Neural progenitor cell (in vitro differentiated cells): ENCODE measurements around the gene TPRX1. TPM values are rescaled to one million over a fixed set of nuclear protein-coding genes. Genes with fewer than 3 reads are reported as not detected.
"Not testable (repeated sequence)": the region's sequence is repeated elsewhere in the genome, so short reads cannot be mapped to it uniquely, and the experiment has no call there.

Source experiments
- DNase-seq: peaks from one replicate; pipeline ENCODE4 v3.0.0-alpha.2; 2016; ENCODE audit warnings: low spot score
- H2AFZ ChIP-seq: fragments of 200-600 bp; sonication (generic); replicated peaks from 2 replicates; pipeline ENCODE4 v1.6.1; 2016; ENCODE audit warnings: antibody characterized with exemption
- H3F3A ChIP-seq: fragments of 200-600 bp; sonication (generic); 2 replicates; pipeline ENCODE4 v1.6.1; 2016; ENCODE audit warnings: antibody characterized with exemption, low read depth
- H3K27ac ChIP-seq: fragments of 200-600 bp; sonication (generic); 2 replicates; pipeline ENCODE4 v1.5.1; 2016; ENCODE audit warnings: mild to moderate bottlenecking
- H3K27me3 ChIP-seq: fragments of 200-600 bp; sonication (generic); 2 replicates; pipeline ENCODE4 v1.6.1; 2016; ENCODE audit warnings: mild to moderate bottlenecking, moderate library complexity
- H3K36me3 ChIP-seq: fragments of 200-600 bp; sonication (generic); 2 replicates; pipeline ENCODE4 v1.5.1; 2016
- H3K4me1 ChIP-seq: fragments of 200-600 bp; sonication (generic); 2 replicates; pipeline ENCODE4 v1.6.1; 2016; ENCODE audit warnings: mixed run types
- H3K4me2 ChIP-seq: fragments of 200-600 bp; sonication (generic); 2 replicates; pipeline ENCODE4 v1.6.1; 2016
- H3K4me3 ChIP-seq: fragments of 200-600 bp; sonication (generic); 2 replicates; pipeline ENCODE4 v1.5.1; 2016
- H3K79me2 ChIP-seq: fragments of 200-600 bp; sonication (generic); 2 replicates; pipeline ENCODE4 v1.6.1; 2016; ENCODE audit warnings: low read depth
- H3K9ac ChIP-seq: fragments of 200-600 bp; sonication (generic); 2 replicates; pipeline ENCODE4 v1.6.1; 2016
- H3K9me3 ChIP-seq: fragments of 200-600 bp; sonication (generic); 2 replicates; pipeline ENCODE4 v1.5.1; 2016; ENCODE audit warnings: low read depth
- H4K20me1 ChIP-seq: fragments of 200-600 bp; sonication (generic); 2 replicates; pipeline ENCODE4 v1.6.1; 2016; ENCODE audit warnings: low read depth
- H3K27ac Mint-ChIP-seq: 3 replicates; pipeline ENCODE4 v1.8.0; 2021; ENCODE audit warnings: mixed read lengths
- H3K27me3 Mint-ChIP-seq: 2 replicates; pipeline ENCODE4 v1.8.0; 2022; ENCODE audit warnings: low read depth, mild to moderate bottlenecking, inconsistent platforms, moderate library complexity, mixed read lengths; ENCODE audit not compliant: insufficient read depth
- H3K36me3 Mint-ChIP-seq: 3 replicates; pipeline ENCODE4 v1.8.0; 2021; ENCODE audit warnings: mixed read lengths
- H3K4me1 Mint-ChIP-seq: 3 replicates; pipeline ENCODE4 v1.8.0; 2021; ENCODE audit warnings: mixed read lengths
- H3K4me3 Mint-ChIP-seq: 3 replicates; pipeline ENCODE4 v1.8.0; 2021; ENCODE audit warnings: mild to moderate bottlenecking, moderate library complexity, mixed read lengths
- H3K9me3 Mint-ChIP-seq: 3 replicates; pipeline ENCODE4 v1.8.0; 2020; ENCODE audit warnings: mixed read lengths
- CTCF ChIP-seq: fragments of 200-600 bp; sonication (generic); IDR thresholded peaks from 2 replicates; pipeline ENCODE4 v1.5.1; 2017; ENCODE audit warnings: antibody characterized with exemption, mild to moderate bottlenecking
- EZH2 ChIP-seq: fragments of 200-600 bp; sonication (generic); IDR thresholded peaks from 2 replicates; pipeline ENCODE4 v1.6.1; 2017; ENCODE audit warnings: antibody characterized with exemption, mild to moderate bottlenecking, moderate library complexity
- EZH2phosphoT487 ChIP-seq: fragments of 200-600 bp; sonication (generic); IDR thresholded peaks from 2 replicates; pipeline ENCODE4 v1.6.1; 2017; ENCODE audit warnings: antibody characterized with exemption
- total RNA-seq: library from RNA; depleted of rRNA; stranded (reverse); fragments of >200 nt; gene quantifications from 2 replicates; pipeline ENCODE4 v1.2.3, GENCODE V29; 2015; ENCODE audit warnings: low replicate concordance

TPRX1 gene
- total RNA-seq, 1 donor from 2014 or later: not detected

GRCh38 chr19:47767349-47767748 lies 37.0 kb downstream of the TPRX1 start:
- Histone ChIP-seq H3K79me2 (no peaks in the 10 kb centered on the region), H3K9ac (no peak overlapping the region), H3K4me1 (peaks cover 6% of the 10 kb centered on the region), H3K4me2 (no peak overlapping the region), H3K9me3 (no peaks in the 10 kb centered on the region), H2AFZ (no peak overlapping the region), H3F3A (peaks cover 3% of the 10 kb centered on the region), H3K27me3 (no peaks in the 10 kb centered on the region), H3K4me3 (no peak overlapping the region), H3K36me3 (no peaks in the 10 kb centered on the region), H4K20me1 (no peaks in the 10 kb centered on the region), H3K27ac (no peak overlapping the region)
- Mint-ChIP-seq H3K4me1 (peaks cover 13% of the 10 kb centered on the region), H3K27me3 (peaks cover 6% of the 10 kb centered on the region), H3K4me3 (no peak overlapping the region), H3K9me3 (no peaks in the 10 kb centered on the region), H3K36me3 (no peaks in the 10 kb centered on the region), H3K27ac (no peak overlapping the region)
- DNase-seq: no peak
- TF ChIP-seq CTCF: no peak
- TF ChIP-seq EZH2: no peak
- no peak for TF ChIP-seq EZH2phosphoT487

DNA sequence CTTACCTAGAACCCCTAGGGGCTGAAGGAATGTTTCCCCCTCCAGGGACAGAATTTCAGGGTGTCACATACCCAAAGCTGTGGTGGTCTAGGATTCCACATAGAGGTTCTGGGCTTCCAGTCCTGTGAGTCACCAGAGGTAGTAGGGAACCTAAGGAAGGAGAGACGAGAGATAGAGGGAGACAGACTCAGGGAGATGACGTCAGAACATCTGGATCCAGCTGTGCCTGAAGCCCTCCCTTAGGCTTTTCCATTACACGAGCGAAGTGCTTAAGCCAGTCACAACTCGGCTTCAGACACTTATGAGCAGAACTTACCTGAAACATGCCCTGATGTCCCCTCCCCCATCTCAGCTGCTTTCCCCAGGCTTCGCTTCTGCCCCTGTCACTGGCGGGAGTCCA lies 37.7 kb downstream of the TPRX1 start:
- no peak overlapping the region for H3K4me3 Mint-ChIP-seq
- Histone ChIP-seq H3K27me3 (no peaks in the 10 kb centered on the region), H3F3A (peaks cover 3% of the 10 kb centered on the region), H3K9me3 (no peaks in the 10 kb centered on the region), H3K9ac (no peak overlapping the region), H4K20me1 (no peaks in the 10 kb centered on the region), H3K27ac (no peak overlapping the region), H2AFZ (no peak overlapping the region), H3K4me2 (no peak overlapping the region), H3K4me1 (peaks cover 6% of the 10 kb centered on the region), H3K36me3 (no peaks in the 10 kb centered on the region), H3K79me2 (no peaks in the 10 kb centered on the region), H3K4me3 (no peak overlapping the region)
- no peak for TF ChIP-seq EZH2
- DNase-seq: no peak
- peaks cover 6% of the 10 kb centered on the region for H3K27me3 Mint-ChIP-seq
- no peaks in the 10 kb centered on the region for H3K36me3 Mint-ChIP-seq
- H3K27ac Mint-ChIP-seq: no peak overlapping the region
- H3K9me3 Mint-ChIP-seq: no peaks in the 10 kb centered on the region
- H3K4me1 Mint-ChIP-seq: peaks cover 13% of the 10 kb centered on the region

DNA sequence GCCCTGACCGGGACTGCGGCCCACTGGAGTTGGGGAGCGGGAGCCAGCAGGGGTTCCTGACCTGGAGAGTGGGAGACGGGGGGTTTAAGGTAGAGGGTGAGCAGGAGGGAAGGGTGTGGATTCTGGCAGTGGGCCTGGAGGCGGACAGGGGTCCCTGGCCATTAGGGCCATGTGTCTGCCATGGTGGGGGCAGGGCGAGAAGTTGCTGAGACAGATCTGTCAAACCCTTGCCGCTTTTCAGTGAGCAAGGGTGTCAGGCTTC lies 38.1 kb downstream of the TPRX1 start:
- peaks cover 13% of the 10 kb centered on the region for H3K4me1 Mint-ChIP-seq
- H3K4me3 Mint-ChIP-seq: no peak overlapping the region
- peaks cover 3% of the 10 kb centered on the region for H3F3A ChIP-seq
- H4K20me1 ChIP-seq: no peaks in the 10 kb centered on the region
- H3K36me3 ChIP-seq: no peaks in the 10 kb centered on the region
- DNase-seq: no peak
- no peaks in the 10 kb centered on the region for H3K36me3 Mint-ChIP-seq
- TF ChIP-seq EZH2 (no peak), EZH2phosphoT487 (no peak), CTCF (no peak)
- H3K9me3 ChIP-seq: no peaks in the 10 kb centered on the region
- no peak overlapping the region for H3K9ac ChIP-seq
- peaks cover 6% of the 10 kb centered on the region for H3K27me3 Mint-ChIP-seq
- H3K4me3 ChIP-seq: no peak overlapping the region
- H3K79me2 ChIP-seq: no peaks in the 10 kb centered on the region
- H2AFZ ChIP-seq: no peak overlapping the region
- no peak overlapping the region for H3K27ac ChIP-seq
- H3K27ac Mint-ChIP-seq: no peak overlapping the region
- peaks cover 6% of the 10 kb centered on the region for H3K4me1 ChIP-seq
- no peak overlapping the region for H3K4me2 ChIP-seq
- no peaks in the 10 kb centered on the region for H3K27me3 ChIP-seq
- H3K9me3 Mint-ChIP-seq: no peaks in the 10 kb centered on the region

DNA sequence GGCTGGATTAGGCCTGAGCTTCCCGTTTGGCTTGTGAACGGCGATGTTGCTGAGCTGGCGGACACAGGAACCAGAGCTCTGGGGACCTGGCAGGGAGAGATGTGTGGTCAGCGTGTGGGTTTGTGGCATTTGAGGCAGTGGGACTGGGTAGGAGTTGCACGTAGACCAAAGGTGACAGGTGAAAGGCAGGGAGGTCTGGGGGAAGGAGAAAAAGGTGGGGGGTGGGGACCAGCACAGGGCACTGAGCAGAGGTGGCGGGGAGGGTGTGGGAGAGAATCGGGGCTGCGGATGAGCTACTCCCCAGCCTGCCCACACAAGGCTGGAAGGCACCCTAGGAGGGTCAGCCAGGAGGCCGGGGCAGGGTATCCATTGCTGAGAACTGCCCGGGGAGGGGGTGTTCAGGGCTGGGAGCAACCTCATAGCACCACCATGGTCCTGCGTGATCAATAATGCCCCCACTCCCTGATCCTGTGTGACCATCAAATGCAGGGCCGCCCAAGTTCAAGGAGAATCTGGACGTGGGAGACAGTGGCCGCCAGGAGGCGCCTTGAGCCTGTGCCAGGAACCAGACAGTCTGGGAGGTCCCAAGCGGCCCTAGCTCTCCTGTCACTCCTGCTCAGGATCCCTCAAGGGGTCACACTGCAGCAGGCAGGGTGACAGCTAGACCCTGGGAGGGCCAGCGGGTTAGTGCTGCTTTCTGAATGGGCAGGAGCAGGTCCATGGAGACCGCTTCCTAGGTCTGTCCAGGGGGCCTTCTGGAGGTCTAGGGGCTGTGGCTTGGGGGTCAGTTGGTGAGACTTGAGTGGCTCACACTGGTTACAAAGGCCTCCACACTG lies 38.6 kb downstream of the TPRX1 start:
- H3K79me2 ChIP-seq: no peaks in the 10 kb centered on the region
- peak overlapping the region; percentile 84 for H3K27ac Mint-ChIP-seq
- H3K4me1 Mint-ChIP-seq: peaks cover 10% of the 10 kb centered on the region
- peak; percentile 78 for DNase-seq
- no peaks in the 10 kb centered on the region for H4K20me1 ChIP-seq
- no peaks in the 10 kb centered on the region for H3K9me3 Mint-ChIP-seq
- H3K4me1 ChIP-seq: peaks cover 6% of the 10 kb centered on the region
- H3K4me2 ChIP-seq: no peak overlapping the region
- no peaks in the 10 kb centered on the region for H3K9me3 ChIP-seq
- H3F3A ChIP-seq: peaks cover 7% of the 10 kb centered on the region
- H3K36me3 ChIP-seq: no peaks in the 10 kb centered on the region
- no peaks in the 10 kb centered on the region for H3K36me3 Mint-ChIP-seq
- H3K4me3 ChIP-seq: no peak overlapping the region
- peaks cover 6% of the 10 kb centered on the region for H3K27me3 Mint-ChIP-seq
- no peak overlapping the region for H3K4me3 Mint-ChIP-seq
- H2AFZ ChIP-seq: no peak overlapping the region
- no peak overlapping the region for H3K9ac ChIP-seq
- TF ChIP-seq EZH2phosphoT487 (no peak), CTCF (peak; percentile 77)
- H3K27ac ChIP-seq: no peak overlapping the region
- H3K27me3 ChIP-seq: no peaks in the 10 kb centered on the region

DNA sequence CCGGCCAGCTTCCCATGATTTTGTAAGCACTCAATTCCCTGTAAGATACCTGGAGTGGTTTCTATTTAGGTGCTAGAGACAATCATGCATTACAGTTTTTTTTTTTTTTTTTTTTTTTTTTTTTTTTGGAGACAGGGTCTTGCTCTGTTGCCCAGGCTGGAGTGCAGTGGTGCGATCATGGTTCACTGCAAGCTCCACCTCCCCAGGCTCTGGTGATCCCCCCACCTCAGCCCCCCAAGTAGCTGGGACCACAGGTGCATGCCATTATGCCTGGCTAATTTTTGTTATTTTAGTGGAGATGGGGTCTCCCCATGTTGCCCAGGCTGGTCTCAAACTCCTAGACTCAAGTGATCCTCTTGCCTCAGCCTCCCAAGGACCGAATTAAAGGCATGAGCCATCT lies 39.6 kb downstream of the TPRX1 start:
- not testable (repeated sequence) for DNase-seq, H3K36me3 ChIP-seq, H3K27me3 ChIP-seq, H3K4me3 Mint-ChIP-seq, H2AFZ ChIP-seq, H3K4me1 ChIP-seq, H3K27ac ChIP-seq, H3K4me2 ChIP-seq, H3K27me3 Mint-ChIP-seq, H3K9ac ChIP-seq, H3K4me1 Mint-ChIP-seq, H3K27ac Mint-ChIP-seq, H3K9me3 ChIP-seq, H4K20me1 ChIP-seq, H3K36me3 Mint-ChIP-seq, H3K4me3 ChIP-seq, H3K9me3 Mint-ChIP-seq, H3K79me2 ChIP-seq
- peaks cover 12% of the 10 kb centered on the region for H3F3A ChIP-seq
